SH-SY5Y (cell line): ENCODE results near the gene CAPN1.

Source experiments
- GATA2 ChIP-seq: IDR thresholded peaks from 2 replicates; pipeline ENCODE4 v1.6.1; 2011; ENCODE audit warnings: mild to moderate bottlenecking, low read depth, low read length
- GATA3 ChIP-seq: IDR thresholded peaks from 2 replicates; pipeline ENCODE4 v1.6.1; 2011; ENCODE audit warnings: low read depth, mild to moderate bottlenecking, low read length, moderate library complexity

CAPN1 gene

GRCh38 chr11:65151331-65151899 is 30.3 kb upstream of the CAPN1 start:
- TF ChIP-seq GATA2: no peak
- no peak for TF ChIP-seq GATA3

- TF ChIP-seq GATA3 (no peak), GATA2 (no peak)
Measured at GRCh38 chr11:65152122-65152521, 29.6 kb upstream of the CAPN1 start.

GRCh38 chr11:65156256-65156655 is 25.5 kb upstream of the CAPN1 start:
- no peak for TF ChIP-seq GATA3
- TF ChIP-seq GATA2: no peak

GRCh38 chr11:65156926-65157325 is 24.8 kb upstream of the CAPN1 start:
- TF ChIP-seq GATA3 (no peak), GATA2 (no peak)

DNA sequence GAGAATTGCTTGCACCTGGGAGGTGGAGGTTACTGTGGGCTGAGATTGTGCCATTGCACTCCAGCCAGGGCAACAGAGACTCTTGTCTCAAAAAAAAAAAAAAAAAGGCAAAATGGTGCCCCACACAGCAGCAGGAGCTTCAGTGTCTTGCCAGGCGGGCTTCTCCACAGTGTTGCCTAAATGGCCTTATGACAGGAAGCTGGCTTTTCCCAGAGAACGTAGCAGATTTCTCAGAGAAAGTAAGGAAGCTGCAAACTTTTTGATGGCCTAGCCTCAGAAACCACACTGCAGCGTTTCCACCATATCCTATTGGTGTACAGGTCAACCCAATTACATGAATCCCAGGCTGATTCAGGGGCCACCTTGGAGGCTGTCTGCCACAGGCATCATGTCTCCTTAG is 24.4 kb upstream of the CAPN1 start:
- no peak for TF ChIP-seq GATA2
- no peak for TF ChIP-seq GATA3

DNA sequence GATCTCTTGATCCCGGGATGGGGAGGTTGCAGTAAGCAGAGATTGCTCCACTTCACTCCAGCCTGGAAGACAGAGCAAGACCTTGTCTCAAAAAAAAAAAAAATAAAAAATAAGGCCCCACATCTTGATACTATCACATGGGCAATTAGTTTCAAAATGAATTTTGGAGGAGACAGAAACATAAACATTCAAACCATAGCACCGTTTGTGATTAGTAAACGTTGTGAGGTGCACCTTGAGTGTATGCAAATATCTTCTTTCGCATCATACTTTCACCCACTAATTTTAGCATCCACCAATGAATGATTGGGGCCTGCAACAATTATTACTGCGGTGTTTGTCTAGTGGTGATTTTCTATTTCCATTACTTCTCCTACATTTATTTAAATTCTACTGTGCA is 22.7 kb upstream of the CAPN1 start:
- TF ChIP-seq GATA2 (no peak), GATA3 (no peak)

GRCh38 chr11:65160643-65161042 is 21.1 kb upstream of the CAPN1 start:
- TF ChIP-seq GATA2: no peak
- TF ChIP-seq GATA3: no peak

- TF ChIP-seq GATA3 (no peak), GATA2 (no peak)
Measured at GRCh38 chr11:65163684-65164083, 18.0 kb upstream of the CAPN1 start.

DNA sequence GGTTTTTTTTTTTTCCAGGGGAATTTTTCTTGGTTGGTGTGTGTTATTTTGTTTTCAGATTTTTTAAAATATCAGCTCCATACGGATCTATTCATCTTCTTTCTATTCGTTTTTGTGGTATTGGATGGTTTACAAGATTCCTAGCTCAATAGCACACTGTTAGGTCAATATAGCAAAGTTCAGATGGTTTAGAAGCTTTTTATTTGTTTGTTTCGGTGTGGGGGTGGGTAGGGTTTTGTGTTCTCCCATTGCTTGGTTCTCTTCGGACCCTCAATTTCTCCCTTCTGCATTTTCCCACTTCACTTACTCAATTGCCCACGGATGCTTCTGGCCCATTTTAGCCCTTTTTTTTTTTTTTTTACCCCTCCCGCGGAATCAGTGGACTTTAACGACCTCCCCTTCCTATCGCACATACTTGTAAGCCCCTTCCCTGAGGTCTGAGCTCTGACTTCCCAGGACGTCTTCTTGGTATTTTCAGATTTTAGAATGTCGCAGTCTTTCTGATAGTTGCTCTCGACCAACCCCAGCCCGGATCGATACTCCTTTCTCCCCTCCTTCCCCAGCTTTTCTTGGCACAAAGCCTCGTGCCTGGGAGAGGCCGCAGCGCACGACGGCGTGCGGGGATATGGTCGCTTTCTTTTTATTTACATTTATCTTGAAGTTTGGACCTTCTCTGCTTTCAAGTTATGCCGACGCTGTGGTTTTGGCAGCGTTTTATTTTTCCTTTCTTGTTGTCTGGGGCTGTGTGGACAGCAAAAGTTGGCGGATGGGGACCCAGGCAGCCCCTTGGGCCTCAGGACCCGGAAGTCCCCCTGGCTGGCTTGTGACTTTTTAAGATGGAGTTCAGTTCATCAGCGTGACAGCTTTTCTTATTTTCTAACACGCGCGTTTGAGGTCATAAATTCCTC is 16.1 kb upstream of the CAPN1 start:
- TF ChIP-seq GATA2: no peak
- no peak for TF ChIP-seq GATA3

- TF ChIP-seq GATA3 (no peak), GATA2 (no peak)
Measured at GRCh38 chr11:65166893-65167292, 14.8 kb upstream of the CAPN1 start.

GRCh38 chr11:65167656-65168055 is 14.1 kb upstream of the CAPN1 start:
- TF ChIP-seq GATA3: no peak
- no peak for TF ChIP-seq GATA2

DNA sequence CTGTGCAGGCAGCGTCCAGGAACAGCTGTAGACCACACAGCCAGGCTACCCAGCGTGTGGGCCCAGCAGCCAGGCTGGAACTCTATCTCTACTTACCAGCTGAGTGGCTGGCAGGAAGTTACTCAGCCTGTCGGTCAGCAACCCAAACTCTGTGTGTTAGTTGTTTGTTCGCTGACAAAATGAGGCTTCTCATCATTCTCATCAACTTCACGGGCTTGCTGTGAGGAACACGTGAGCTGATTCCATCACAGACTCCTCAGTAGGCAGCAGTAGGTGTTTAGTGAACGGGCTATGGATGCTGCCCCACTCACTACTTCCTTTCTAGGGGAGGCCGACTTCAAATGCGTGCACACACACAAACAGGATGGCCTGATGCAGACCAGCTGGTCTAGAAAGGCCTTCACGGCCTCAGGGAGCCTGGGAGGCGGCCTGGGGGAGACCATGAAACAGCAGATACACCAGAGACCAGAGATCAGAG is 12.5 kb upstream of the CAPN1 start:
- no peak for TF ChIP-seq GATA3
- TF ChIP-seq GATA2: no peak

DNA sequence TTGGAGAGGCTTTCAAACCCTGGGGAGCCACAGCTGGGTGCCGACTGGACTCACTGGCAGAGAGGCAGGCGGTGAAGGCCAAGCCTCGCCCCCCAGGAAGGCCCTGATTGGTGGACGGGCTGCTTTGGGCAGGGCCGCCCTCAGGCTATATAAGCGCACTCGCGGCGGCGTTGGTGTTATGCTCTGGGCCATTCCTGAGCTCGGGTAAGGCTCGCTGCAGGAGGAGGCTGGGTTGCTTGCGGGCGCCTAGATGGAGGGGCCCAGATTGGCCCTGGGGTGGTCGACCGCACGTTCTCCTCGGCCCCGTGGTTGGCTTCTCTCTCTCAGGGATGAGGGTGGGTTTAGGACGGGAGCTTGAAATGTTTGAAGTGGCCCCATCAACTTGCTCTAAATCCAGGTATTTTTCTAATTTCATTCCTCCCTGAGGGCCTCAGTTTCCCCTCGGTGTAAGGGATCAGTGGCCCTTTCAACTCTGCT is 11.6 kb upstream of the CAPN1 start, which contains the start of gene SPDYC:
Gene SPDYC (plus strand): TSS at position 176 of the 477 bp plus-strand sequence. CDS start 1,125 bp downstream, outside the sequence.
- TF ChIP-seq GATA2 (no peak), GATA3 (no peak)

- no peak for TF ChIP-seq GATA3
- no peak for TF ChIP-seq GATA2
Measured at GRCh38 chr11:65172600-65172999, 9.1 kb upstream of the CAPN1 start.
